GM23248 (cell line): ENCODE measurements around the gene CTAGE1. TPM values are rescaled to one million over a fixed set of nuclear protein-coding genes. Genes with fewer than 3 reads are reported as not detected.

Experiments
- DNase-seq: peaks from one replicate; pipeline ENCODE4 v3.0.0-alpha.2; 2015
- H2AFZ ChIP-seq: fragments of 200-600 bp; sonication (generic); 2 replicates; pipeline ENCODE4 v1.6.1; 2016; ENCODE audit warnings: antibody characterized with exemption
- H3F3A ChIP-seq: fragments of 200-600 bp; sonication (generic); 2 replicates; pipeline ENCODE4 v1.6.1; 2016; ENCODE audit warnings: mild to moderate bottlenecking, antibody characterized with exemption, mixed run types; ENCODE audit not compliant: insufficient read depth
- H3K27ac ChIP-seq: fragments of 200-600 bp; sonication (generic); 2 replicates; pipeline ENCODE4 v1.5.1; 2016; ENCODE audit warnings: mild to moderate bottlenecking
- H3K27me3 ChIP-seq: fragments of 200-600 bp; sonication (generic); replicated peaks from 2 replicates; pipeline ENCODE4 v1.6.1; 2016; ENCODE audit warnings: mild to moderate bottlenecking; ENCODE audit not compliant: insufficient read depth
- H3K36me3 ChIP-seq: fragments of 200-600 bp; sonication (generic); 2 replicates; pipeline ENCODE4 v1.6.1; 2016; ENCODE audit warnings: low read depth, mild to moderate bottlenecking
- H3K4me1 ChIP-seq: fragments of 200-600 bp; sonication (generic); 2 replicates; pipeline ENCODE4 v1.6.1; 2016; ENCODE audit warnings: mild to moderate bottlenecking; ENCODE audit not compliant: insufficient read depth
- H3K4me2 ChIP-seq: fragments of 200-600 bp; sonication (generic); one replicate; pipeline ENCODE4 v1.6.1; 2016; ENCODE audit warnings: mild to moderate bottlenecking; ENCODE audit not compliant: unreplicated experiment
- H3K4me3 ChIP-seq: fragments of 200-600 bp; sonication (generic); 2 replicates; pipeline ENCODE4 v1.5.1; 2016; ENCODE audit warnings: mild to moderate bottlenecking
- H3K79me2 ChIP-seq: fragments of 200-600 bp; sonication (generic); 2 replicates; pipeline ENCODE4 v1.6.1; 2016; ENCODE audit warnings: mild to moderate bottlenecking; ENCODE audit not compliant: insufficient read depth
- H3K9ac ChIP-seq: fragments of 200-600 bp; sonication (generic); 2 replicates; pipeline ENCODE4 v1.6.1; 2016; ENCODE audit warnings: mild to moderate bottlenecking
- H3K9me2 ChIP-seq: fragments of 200-600 bp; sonication (generic); 2 replicates; pipeline ENCODE4 v1.6.1; 2016; ENCODE audit warnings: mixed run types, mild to moderate bottlenecking, moderate library complexity; ENCODE audit not compliant: insufficient read depth
- H3K9me3 ChIP-seq: fragments of 200-600 bp; sonication (generic); one replicate; pipeline ENCODE4 v1.6.1; 2017; ENCODE audit warnings: low read depth
- H4K20me1 ChIP-seq: fragments of 200-600 bp; sonication (generic); 2 replicates; pipeline ENCODE4 v1.6.0; 2016; ENCODE audit not compliant: insufficient read depth
- EZH2 ChIP-seq: fragments of 200-600 bp; sonication (generic); IDR thresholded peaks from 2 replicates; pipeline ENCODE4 v1.6.1; 2018; ENCODE audit warnings: antibody characterized with exemption, mild to moderate bottlenecking; ENCODE audit not compliant: insufficient read depth, poor library complexity, severe bottlenecking
- EZH2phosphoT487 ChIP-seq: fragments of 200-600 bp; sonication (generic); IDR thresholded peaks from 2 replicates; pipeline ENCODE4 v1.6.1; 2018; ENCODE audit warnings: antibody characterized with exemption, moderate library complexity, mild to moderate bottlenecking, low read depth; ENCODE audit not compliant: insufficient read depth
- WGBS, 2 experiments: methylation state at CpG; one replicate each; pipeline ENCODE4 v1.1.6; 2015 to 2017; ENCODE audit warnings: low lambda C conversion rate in 2 of 2, low coverage in 1 of 2; ENCODE audit errors: missing lambda C conversion rate in 2 of 2; 5-methylcytosine and 5-hydroxymethylcytosine counted together
- in situ Hi-C: fragments of 300-500 bp; cut with MboI; formaldehyde crosslinking; loops from 2 replicates; pipeline ENCODE4 v1.15.0; 2020
- polyA plus RNA-seq: library from polyadenylated mRNA; unstranded; fragments of >200 nt; fragmentation: Nextera tagmentation; extraction: Ambion mirVana; gene quantifications from 2 replicates; pipeline ENCODE4 v1.2.1, GENCODE V29; 2016
- total RNA-seq: library from RNA; depleted of rRNA; stranded (reverse); fragments of >200 nt; shearing (Covaris generic); gene quantifications from 2 replicates; pipeline ENCODE4 v1.2.3, GENCODE V29; 2014

Gene CTAGE1
- total and polyA plus RNA-seq, 2 experiments from 2014 or later, result 0.06 to 0.11 TPM

GRCh38 chr18:22432657-22433137, 15.0 kb upstream of the CTAGE1 start:
- peak overlapping the region; percentile 56 for H3K27ac ChIP-seq
- H3K9ac ChIP-seq, result no peak overlapping the region
- H3K4me2 ChIP-seq, result peak overlapping the region; percentile 45
- no peak for TF ChIP-seq EZH2phosphoT487
- TF ChIP-seq EZH2, result no peak
- H3K4me3 ChIP-seq, result 0 out of 2 replicates have a peak overlapping the region, but pooled peaks have one; percentile 23
- peak overlapping the region; percentile 52 for H2AFZ ChIP-seq
- H4K20me1 ChIP-seq, result no peaks in the 10 kb centered on the region
- H3K9me2 ChIP-seq, result no peaks in the 10 kb centered on the region
- H3K36me3 ChIP-seq, result no peaks in the 10 kb centered on the region
- 40 to 42% methylated on average over 13 of the region's 13 CpGs for WGBS, 2 experiments
- no peaks in the 10 kb centered on the region for H3K27me3 ChIP-seq
- peaks cover 36% of the 10 kb centered on the region for H3K4me1 ChIP-seq
- no peaks in the 10 kb centered on the region for H3K9me3 ChIP-seq
- no peaks in the 10 kb centered on the region for H3K79me2 ChIP-seq
- peak; percentile 96 for DNase-seq
- H3F3A ChIP-seq, result peaks cover 27% of the 10 kb centered on the region
- in situ Hi-C loops, result no loop called here

GRCh38 chr18:22429564-22429963, 11.8 kb upstream of the CTAGE1 start:
- Histone ChIP-seq H3K79me2 (no peaks in the 10 kb centered on the region), H3K27ac (no peak overlapping the region), H3K4me2 (no peak overlapping the region), H3K27me3 (no peaks in the 10 kb centered on the region), H2AFZ (no peak overlapping the region), H3K9ac (no peak overlapping the region), H3K9me2 (no peaks in the 10 kb centered on the region), H3F3A (peaks cover 13% of the 10 kb centered on the region), H4K20me1 (no peaks in the 10 kb centered on the region), H3K9me3 (no peaks in the 10 kb centered on the region), H3K4me3 (no peak overlapping the region), H3K36me3 (no peaks in the 10 kb centered on the region), H3K4me1 (peaks cover 21% of the 10 kb centered on the region)
- DNase-seq, result no peak
- in situ Hi-C loops, result no loop called here
- no peak for TF ChIP-seq EZH2phosphoT487
- no peak for TF ChIP-seq EZH2
- 91 to 95% methylated on average over 3 of the region's 3 CpGs for WGBS, 2 experiments

GRCh38 chr18:22428672-22429071, 11.0 kb upstream of the CTAGE1 start:
- H3K27me3 ChIP-seq, result no peaks in the 10 kb centered on the region
- H3K9me3 ChIP-seq, result no peaks in the 10 kb centered on the region
- WGBS, 2 experiments, result 77 to 80% methylated on average over 4 of the region's 4 CpGs
- H3K4me2 ChIP-seq, result no peak overlapping the region
- no peaks in the 10 kb centered on the region for H4K20me1 ChIP-seq
- H3K36me3 ChIP-seq, result no peaks in the 10 kb centered on the region
- TF ChIP-seq EZH2phosphoT487 (no peak), EZH2 (no peak)
- in situ Hi-C loops, result no loop called here
- no peaks in the 10 kb centered on the region for H3K9me2 ChIP-seq
- no peak overlapping the region for H3K9ac ChIP-seq
- no peak overlapping the region for H3K4me3 ChIP-seq
- peaks cover 12% of the 10 kb centered on the region for H3K4me1 ChIP-seq
- peak; percentile 15 for DNase-seq
- peaks cover 4% of the 10 kb centered on the region for H3F3A ChIP-seq
- H3K27ac ChIP-seq, result no peak overlapping the region
- H2AFZ ChIP-seq, result no peak overlapping the region
- H3K79me2 ChIP-seq, result no peaks in the 10 kb centered on the region

DNA sequence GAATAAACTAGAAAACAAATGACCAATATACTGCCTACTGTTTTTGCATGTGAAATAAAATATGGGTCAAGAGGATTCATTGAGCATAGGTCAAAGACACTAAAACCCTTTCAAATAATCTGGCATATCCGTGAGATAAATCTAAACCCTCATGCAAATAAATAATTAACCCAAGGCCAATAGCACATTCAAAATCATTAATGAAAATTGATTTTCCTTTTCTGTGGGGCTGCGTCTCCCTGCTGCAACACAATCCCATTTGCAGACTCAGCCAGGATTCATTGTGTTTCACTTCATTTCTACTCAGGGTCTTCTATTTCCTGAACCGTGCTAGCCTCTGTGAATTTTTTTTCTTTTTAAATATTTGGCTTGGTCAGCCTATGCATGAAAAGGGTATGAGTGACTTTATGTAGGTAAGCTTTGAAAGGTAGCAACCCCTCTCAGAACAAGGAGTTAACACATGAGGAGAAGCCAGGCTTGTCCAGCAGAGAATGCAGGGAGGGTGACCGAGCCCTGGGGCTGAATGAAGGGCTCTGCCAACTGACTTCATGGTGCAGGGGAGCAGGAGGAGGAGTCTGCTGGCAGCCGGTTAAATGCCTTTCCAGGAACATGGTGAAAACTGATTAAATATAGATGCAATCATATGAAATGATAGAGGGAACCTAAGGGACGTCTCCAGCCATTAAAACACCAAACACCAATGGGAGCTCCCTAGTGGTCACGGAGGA, 10.3 kb upstream of the CTAGE1 start:
- Histone ChIP-seq H3K9me2 (no peaks in the 10 kb centered on the region), H3K4me1 (peaks cover 12% of the 10 kb centered on the region), H2AFZ (no peak overlapping the region), H3K4me3 (no peak overlapping the region), H3K4me2 (no peak overlapping the region), H3K9me3 (no peaks in the 10 kb centered on the region), H3K36me3 (no peaks in the 10 kb centered on the region), H3K9ac (no peak overlapping the region), H3K27me3 (no peaks in the 10 kb centered on the region), H4K20me1 (no peaks in the 10 kb centered on the region), H3K27ac (no peak overlapping the region), H3K79me2 (no peaks in the 10 kb centered on the region), H3F3A (peaks cover 3% of the 10 kb centered on the region)
- in situ Hi-C loops, result no loop called here
- no peak for TF ChIP-seq EZH2phosphoT487
- TF ChIP-seq EZH2, result no peak
- DNase-seq, result no peak
- WGBS, 2 experiments, result 80 to 83% methylated on average over 7 of the region's 7 CpGs
